Gastrocnemius medialis (tissue), 4 donors: Measurements from ENCODE around the gene HOXB8. TPM values are rescaled to one million over a fixed set of nuclear protein-coding genes. Genes with fewer than 3 reads are reported as not detected.
A peak's percentile ranks its signal among the peaks of the same experiment; 100 is the strongest.

Source experiments
- ATAC-seq, 2 donors: fragments of 150-250 bp; one replicate each; pipeline ENCODE4 v1.9.1; 2016
- DNase-seq, 2 donors: peaks; one replicate each; pipeline ENCODE4 v3.0.0-alpha.2; 2019
- H3K27ac ChIP-seq, 4 donors: fragments of 200-600 bp; sonication (generic); 1 replicate in 1 of 4; 2 replicates in 3 of 4; pipeline ENCODE4 v1.5.1; 2016 to 2018; ENCODE audit warnings: mild to moderate bottlenecking in 2 of 4, moderate library complexity in 1 of 4
- H3K27me3 ChIP-seq, 3 donors: fragments of 200-600 bp; sonication (generic) in 2 of 3; 1 replicate in 1 of 3; 2 replicates in 2 of 3; pipeline versions ENCODE4 v1.5.1 to v1.6.0; 2016 to 2019; ENCODE audit warnings: mild to moderate bottlenecking in 1 of 3, moderate library complexity in 1 of 3
- H3K36me3 ChIP-seq, 2 donors: fragments of 200-600 bp; sonication (generic) in 1 of 2; one replicate each; pipeline ENCODE4 v1.5.1; 2017 to 2018
- H3K4me1 ChIP-seq, 2 donors: fragments of 200-600 bp; sonication (generic) in 1 of 2; one replicate each; pipeline ENCODE4 v1.5.1; 2016 to 2017; ENCODE audit warnings: mild to moderate bottlenecking in 2 of 2
- H3K4me3 ChIP-seq, 4 donors: fragments of 200-600 bp; sonication (generic) in 3 of 4; 1 replicate in 1 of 4; 2 replicates in 3 of 4; pipeline ENCODE4 v1.5.1; 2016 to 2019; ENCODE audit warnings: mild to moderate bottlenecking in 2 of 4
- H3K9me3 ChIP-seq, 3 donors: fragments of 200-600 bp; sonication (generic) in 2 of 3; 1 replicate in 1 of 3; 2 replicates in 2 of 3; pipeline ENCODE4 v1.5.1; 2016 to 2019
- POLR2A ChIP-seq, 2 donors: fragments of 450-650 bp; IDR thresholded peaks; one replicate each; pipeline ENCODE4 v1.6.1; 2017; ENCODE audit warnings: antibody characterized with exemption in 2 of 2, mild to moderate bottlenecking in 2 of 2, moderate library complexity in 2 of 2
- in situ Hi-C, 4 donors: fragments of 200-750 bp; cut with MboI; loops; one replicate each; pipeline versions ENCODE4 v1.15.0 to v1.8.0; 2017; ENCODE audit warnings: low sequenced_read_pairs in 4 of 4
- intact Hi-C: fragments of 100-400 bp; cut with DNase I; formaldehyde crosslinking; loops from one replicate; pipeline ENCODE4 v1.15.1; 2023; ENCODE audit warnings: low total_unique reads
- total RNA-seq, 4 donors: library from RNA; depleted of rRNA; stranded (reverse); fragments of >200 nt; gene quantifications; one replicate each; pipeline versions ENCODE4 v1.1.0 to v1.2.3, GENCODE V29; 2016
- TF ChIP-seq, protein P1 (sequence below), 5 experiments: fragments of 450-650 bp in 3 of 5; fragments of 200-600 bp in 2 of 5; sonication (generic) in 2 of 5; IDR thresholded peaks in 4 of 5; conservative IDR thresholded peaks in 1 of 5; 1 replicate in 4 of 5; 2 replicates in 1 of 5; pipeline ENCODE4 v1.5.1; 2016 to 2019; ENCODE audit warnings: antibody characterized with exemption in 5 of 5, mild to moderate bottlenecking in 3 of 5, moderate library complexity in 3 of 5

HOXB8 gene
- total RNA-seq, 4 donors from 2014 or later: 0.27 TPM; not detected in 3

DNA sequence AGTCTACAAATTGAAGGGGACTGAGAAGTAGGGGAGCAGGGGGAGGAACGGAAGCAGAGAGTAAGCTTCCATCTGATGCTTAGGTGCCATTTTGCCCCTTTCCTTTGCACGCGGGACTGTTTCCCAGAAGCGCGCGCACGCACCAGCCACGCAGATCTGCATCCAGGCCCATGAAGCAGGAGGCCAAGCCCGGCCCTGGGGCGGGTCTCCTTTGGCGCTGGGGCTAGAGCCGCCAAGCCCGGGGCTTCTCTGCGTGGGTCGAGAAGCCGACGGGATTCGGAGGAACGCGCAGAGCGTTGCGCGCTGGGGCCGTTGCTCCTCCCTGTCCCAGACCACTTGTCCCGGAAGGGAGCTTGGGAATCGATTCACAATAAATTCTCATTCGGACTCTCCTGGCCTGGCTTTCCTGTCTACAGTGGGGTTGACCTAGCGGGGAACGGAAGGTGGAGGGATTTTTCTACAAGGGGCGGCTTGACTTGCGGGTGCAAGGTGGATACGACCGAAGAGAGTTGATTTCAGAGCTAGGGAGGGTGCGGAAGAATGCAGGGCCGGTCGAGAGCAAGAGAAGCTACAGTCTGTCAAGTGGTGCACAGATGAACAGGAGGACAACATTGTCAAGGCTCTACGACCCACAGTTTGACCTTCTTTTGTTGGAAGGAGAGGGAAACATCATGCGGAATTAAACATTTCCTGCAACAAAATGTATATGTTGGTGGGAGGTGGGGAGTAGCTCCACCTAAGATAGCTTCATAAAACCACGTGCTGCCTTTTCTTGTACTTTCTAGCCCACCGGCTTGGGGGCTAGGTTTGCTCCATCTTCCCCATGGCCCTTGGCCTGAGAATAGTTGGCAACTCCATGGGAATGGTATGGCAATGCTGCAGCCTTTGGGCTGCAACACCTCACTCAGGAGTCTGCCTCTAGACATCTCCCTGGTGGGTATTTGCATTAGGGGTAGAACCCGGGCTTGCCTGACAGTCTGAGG is 6.6 kb upstream of the HOXB8 start:
- H3K9me3 ChIP-seq: no peaks in the 10 kb centered on the region
- intact Hi-C loops: no loop called here
- H3K36me3 ChIP-seq: no peaks in the 10 kb centered on the region
- peaks cover 9 to 20% of the 10 kb centered on the region in 2 donors for H3K4me1 ChIP-seq
- DNase-seq (no peak), ATAC-seq (no peak)
- no peak for TF ChIP-seq POLR2A (IDR thresholded peaks at IDR 0.05)
- TF ChIP-seq, protein P1, sequence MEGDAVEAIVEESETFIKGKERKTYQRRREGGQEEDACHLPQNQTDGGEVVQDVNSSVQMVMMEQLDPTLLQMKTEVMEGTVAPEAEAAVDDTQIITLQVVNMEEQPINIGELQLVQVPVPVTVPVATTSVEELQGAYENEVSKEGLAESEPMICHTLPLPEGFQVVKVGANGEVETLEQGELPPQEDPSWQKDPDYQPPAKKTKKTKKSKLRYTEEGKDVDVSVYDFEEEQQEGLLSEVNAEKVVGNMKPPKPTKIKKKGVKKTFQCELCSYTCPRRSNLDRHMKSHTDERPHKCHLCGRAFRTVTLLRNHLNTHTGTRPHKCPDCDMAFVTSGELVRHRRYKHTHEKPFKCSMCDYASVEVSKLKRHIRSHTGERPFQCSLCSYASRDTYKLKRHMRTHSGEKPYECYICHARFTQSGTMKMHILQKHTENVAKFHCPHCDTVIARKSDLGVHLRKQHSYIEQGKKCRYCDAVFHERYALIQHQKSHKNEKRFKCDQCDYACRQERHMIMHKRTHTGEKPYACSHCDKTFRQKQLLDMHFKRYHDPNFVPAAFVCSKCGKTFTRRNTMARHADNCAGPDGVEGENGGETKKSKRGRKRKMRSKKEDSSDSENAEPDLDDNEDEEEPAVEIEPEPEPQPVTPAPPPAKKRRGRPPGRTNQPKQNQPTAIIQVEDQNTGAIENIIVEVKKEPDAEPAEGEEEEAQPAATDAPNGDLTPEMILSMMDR (IDR thresholded peaks at IDR 0.05 in 4 of 5, conservative IDR thresholded peaks at IDR 0.05 in 1 of 5): no peak
- H3K27me3 ChIP-seq: peaks cover 93 to 99% (median 97%) of the 10 kb centered on the region in 3 donors
- no peak overlapping the region for H3K27ac ChIP-seq
- in situ Hi-C loops: loop anchor here in 1 of 4 donors (10.0 kb wide), 1 partner anchor 317 kb away; no protein-coding TSS in a partner anchor
- no peak overlapping the region for H3K4me3 ChIP-seq

DNA sequence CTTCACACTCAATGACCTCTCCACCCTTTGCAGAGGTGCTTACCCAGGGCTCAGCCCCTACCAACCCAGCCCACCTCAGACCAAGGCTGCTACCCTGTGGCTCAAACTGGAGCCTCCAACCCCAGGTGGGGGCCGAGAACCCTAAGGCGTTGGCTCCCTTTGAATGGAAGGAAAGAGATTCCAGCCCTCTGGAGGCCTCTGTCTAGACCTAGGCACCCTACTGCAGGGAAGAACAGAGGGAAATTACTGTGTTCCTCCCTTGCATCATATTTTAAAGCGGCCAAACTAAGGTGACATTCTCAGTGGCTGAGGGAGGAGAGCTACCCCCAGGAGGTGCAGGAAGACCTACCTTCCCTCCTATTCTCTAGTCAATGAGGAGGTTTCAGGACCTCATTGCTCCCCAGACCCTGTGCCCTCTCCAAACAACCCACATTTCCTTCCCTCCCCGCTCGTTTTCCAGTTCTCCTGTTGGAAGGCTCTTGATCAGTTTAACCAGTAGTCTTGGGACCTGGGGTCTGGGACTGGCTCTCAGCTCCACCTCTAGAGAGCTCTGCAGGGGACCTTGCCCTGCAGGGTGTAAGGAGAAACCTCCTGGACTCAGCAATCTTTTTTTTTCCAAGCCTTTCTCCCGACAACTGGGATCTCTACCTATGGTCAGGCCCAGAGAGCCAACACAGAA is 5.5 kb upstream of the HOXB8 start:
- intact Hi-C loops: no loop called here
- no peaks in the 10 kb centered on the region for H3K9me3 ChIP-seq
- H3K27me3 ChIP-seq: peaks cover 96 to 99% (median 99%) of the 10 kb centered on the region in 3 donors
- H3K27ac ChIP-seq: no peak overlapping the region
- in situ Hi-C loops: loop anchor here in 1 of 4 donors (10.0 kb wide), 1 partner anchor 316 kb away; no protein-coding TSS in a partner anchor
- DNase-seq: no peak
- ATAC-seq: no peak
- no peak overlapping the region for H3K4me3 ChIP-seq
- no peaks in the 10 kb centered on the region for H3K36me3 ChIP-seq
- TF ChIP-seq, protein P1 (IDR thresholded peaks at IDR 0.05 in 4 of 5, conservative IDR thresholded peaks at IDR 0.05 in 1 of 5): no peak
- TF ChIP-seq POLR2A (IDR thresholded peaks at IDR 0.05): no peak
- H3K4me1 ChIP-seq: peaks cover 5 to 9% of the 10 kb centered on the region in 2 donors

DNA sequence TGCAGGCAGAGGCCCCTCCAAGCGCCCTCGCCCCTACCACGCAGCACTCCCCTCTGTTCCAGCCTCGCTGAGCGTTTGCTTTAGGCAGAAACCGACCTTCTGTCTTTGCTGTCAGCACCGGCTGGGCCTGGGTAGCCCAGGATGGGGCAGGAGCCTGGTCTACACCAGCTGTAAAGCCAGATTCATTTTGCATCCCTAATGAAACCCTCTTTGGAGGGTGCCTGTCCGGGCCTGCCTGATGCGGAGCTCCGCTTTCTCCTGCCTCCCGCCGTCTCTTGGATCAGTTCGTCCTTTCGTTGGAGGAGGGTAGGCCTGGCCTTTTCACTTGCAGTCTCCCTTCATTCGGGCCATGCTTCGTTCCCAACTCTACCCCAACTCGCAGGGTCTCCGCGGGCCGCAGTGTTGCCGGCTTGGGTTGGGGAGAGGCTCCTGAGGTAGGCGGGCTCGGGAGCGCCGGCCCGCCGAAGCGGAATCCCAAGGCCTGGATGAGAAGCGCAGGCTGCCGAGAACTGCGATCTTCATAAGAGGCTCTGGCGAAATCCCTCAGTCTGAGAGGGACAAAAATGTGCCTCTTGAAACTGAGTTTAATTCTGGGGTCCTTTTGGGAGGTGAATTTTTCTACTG is 4.8 kb upstream of the HOXB8 start:
- TF ChIP-seq, protein P1 (IDR thresholded peaks at IDR 0.05 in 4 of 5, conservative IDR thresholded peaks at IDR 0.05 in 1 of 5): no peak
- no peak for TF ChIP-seq POLR2A (IDR thresholded peaks at IDR 0.05)
- Histone ChIP-seq H3K9me3 (no peaks in the 10 kb centered on the region), H3K27ac (no peak overlapping the region), H3K4me1 (peaks cover 0 to 4% of the 10 kb centered on the region in 2 donors), H3K27me3 (peaks cover 97 to 99% (median 99%) of the 10 kb centered on the region in 3 donors), H3K4me3 (no peak overlapping the region), H3K36me3 (no peaks in the 10 kb centered on the region)
- no peak for ATAC-seq
- intact Hi-C loops: loop anchor here (2.0 to 5.0 kb wide), 3 partner anchors 283 to 593 kb away; no protein-coding TSS in a partner anchor
- DNase-seq: no peak
- in situ Hi-C loops: loop anchor here in 1 of 4 donors (10.0 kb wide), 1 partner anchor 315 kb away; no protein-coding TSS in a partner anchor

DNA sequence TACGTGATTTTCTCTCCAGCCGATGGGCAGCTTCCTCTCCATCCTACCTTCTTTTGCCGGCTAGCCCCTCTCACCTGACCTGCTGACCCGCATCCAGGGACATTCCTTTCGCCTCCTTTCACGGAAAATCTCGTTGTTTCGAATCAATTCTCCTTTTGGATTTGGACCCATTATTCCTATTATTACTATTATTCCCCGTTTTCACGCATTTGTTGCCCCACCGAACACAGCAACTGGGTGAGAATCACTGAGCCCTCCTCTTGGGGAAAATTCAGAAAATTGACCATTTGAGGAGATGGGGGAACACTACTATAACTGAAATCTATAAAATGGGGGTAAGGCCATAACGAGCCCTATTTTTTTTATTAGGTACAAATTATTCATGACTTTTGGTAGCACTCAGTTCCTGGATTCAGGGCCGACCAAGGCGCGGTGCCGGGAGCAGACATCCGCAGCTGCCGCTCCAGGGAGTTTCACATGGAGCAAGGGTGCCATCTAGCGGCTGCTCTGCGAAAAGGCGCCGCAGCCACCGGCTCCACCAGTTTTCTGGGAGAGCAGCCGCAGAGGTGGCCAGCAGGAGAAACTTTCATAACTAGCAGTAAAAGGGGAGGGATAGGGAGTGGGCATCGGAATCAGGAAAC is 3.3 kb upstream of the HOXB8 start:
- Histone ChIP-seq H3K36me3 (no peaks in the 10 kb centered on the region), H3K4me1 (no peaks in the 10 kb centered on the region), H3K27ac (no peak overlapping the region), H3K4me3 (peak overlapping the region in 1 of 4 donors; percentile 8), H3K27me3 (peaks cover 98 to 99% (median 99%) of the 10 kb centered on the region in 3 donors), H3K9me3 (no peaks in the 10 kb centered on the region)
- ATAC-seq (peak; percentile 89 to 90), DNase-seq (peak; percentile 64 to 76)
- intact Hi-C loops: loop anchor here (2.0 to 5.0 kb wide), 3 partner anchors 281 to 591 kb away; no protein-coding TSS in a partner anchor
- TF ChIP-seq, protein P1 (IDR thresholded peaks at IDR 0.05 in 4 of 5, conservative IDR thresholded peaks at IDR 0.05 in 1 of 5): peak; percentile 93 to 98 (median 97)
- TF ChIP-seq POLR2A (IDR thresholded peaks at IDR 0.05): no peak
- in situ Hi-C loops: no loop called here
